Melanocyte of skin (primary cell): Measurements from ENCODE around the gene MGAT1. TPM values are rescaled to one million over a fixed set of nuclear protein-coding genes. Genes with fewer than 3 reads are reported as not detected.

Experiments
- total RNA-seq, 2 donors: library from RNA; depleted of rRNA; stranded (reverse); fragments of >200 nt; gene quantifications; 2 replicates each; pipeline ENCODE4 v1.2.3, GENCODE V29; 2012

The MGAT1 gene
- 100 to 1,000 TPM; 119 to 147 TPM for total RNA-seq

DNA sequence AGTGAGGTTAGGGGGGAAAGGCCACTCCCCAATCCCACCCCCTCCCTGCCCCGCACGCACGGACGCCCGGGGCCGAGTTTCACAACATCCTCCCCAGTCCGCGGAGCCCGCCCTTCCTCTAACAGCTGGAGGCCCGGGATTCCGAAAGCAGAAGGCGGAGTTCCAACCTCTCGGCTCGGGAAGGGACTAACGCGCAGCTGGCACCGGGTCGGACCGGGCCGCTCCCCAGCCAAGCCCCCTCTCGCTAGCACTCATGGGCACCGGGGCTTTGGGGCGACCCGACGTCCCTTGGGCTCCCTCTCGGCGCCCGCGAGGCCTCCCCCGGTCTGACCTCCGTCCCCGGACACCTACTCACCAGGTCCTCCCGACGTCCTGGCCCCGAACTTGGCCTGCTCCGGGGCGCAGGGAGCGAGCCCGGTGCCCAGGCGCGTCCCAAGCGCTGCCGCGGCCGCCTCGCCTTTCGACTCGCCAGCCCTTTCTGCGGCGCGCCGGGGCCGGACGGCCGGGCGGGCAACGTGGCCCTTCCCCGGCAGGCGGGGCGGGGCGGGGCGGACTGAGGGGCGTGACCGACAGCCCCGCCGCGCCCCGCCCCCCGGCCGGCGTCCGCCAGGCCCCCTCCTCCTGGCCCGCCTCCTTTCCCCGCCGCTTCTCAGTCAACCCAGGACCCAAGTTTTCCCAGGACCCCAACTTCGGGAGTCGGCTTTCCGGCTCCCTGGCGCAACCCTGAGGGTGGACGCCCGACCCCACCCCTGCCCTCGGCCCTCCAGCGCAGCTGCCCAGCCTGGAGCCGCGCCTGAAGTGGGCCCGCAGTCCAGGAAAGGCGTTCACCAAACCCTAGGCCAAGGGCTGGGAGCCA, at the start of gene MGAT1:
TSS of gene MGAT1 (minus strand) at position 482 of the 856 bp plus-strand sequence. CDS start 9,835 bp downstream, outside the sequence.

DNA sequence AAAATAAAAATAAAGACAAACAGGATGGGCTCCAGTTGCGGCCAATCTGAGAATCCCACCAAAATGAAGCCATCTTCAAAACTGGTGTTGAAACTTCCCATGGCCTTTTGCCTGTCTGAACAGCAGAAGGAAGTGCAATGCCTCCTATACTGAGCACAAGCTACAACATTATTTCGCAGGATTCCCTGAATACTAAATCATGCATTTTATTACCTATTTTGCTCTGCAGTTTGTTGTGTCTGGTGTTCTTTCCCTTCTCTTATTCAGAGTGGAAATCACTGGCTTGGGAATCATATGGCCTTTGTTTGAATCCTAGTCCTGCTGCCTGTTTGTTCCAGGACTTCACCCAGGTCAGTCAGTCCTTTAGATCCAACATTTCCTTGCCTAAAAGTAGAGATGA, 62.6 kb downstream of the MGAT1 start, which contains the start of gene OR2Y1:
TSS of gene OR2Y1 (minus strand) at position 101 of the 400 bp plus-strand sequence. CDS start at position 101, 0 bp downstream.

Other genes with a start within 250 kb of the MGAT1 start
- gene SCGB3A1, start 211.3 kb downstream of the MGAT1 start, total RNA-seq, result not detected
- not detected for gene FLT4, start 153.2 kb downstream of the MGAT1 start, total RNA-seq
- not detected for gene OR2Y1, start 62.7 kb downstream of the MGAT1 start, total RNA-seq
- 10 to 100 TPM in 1 of 2 donors, 1 to 10 TPM in 1; 10.0 to 12.0 TPM for gene ZFP62, start 58.5 kb upstream of the MGAT1 start, total RNA-seq
- gene BTNL8, start 96.4 kb upstream of the MGAT1 start, total RNA-seq, result not detected
- gene BTNL3, start 186.0 kb upstream of the MGAT1 start, total RNA-seq, result not detected
- gene BTNL9, start 237.5 kb upstream of the MGAT1 start, total RNA-seq, result not detected